IPS-20b (cell line): ENCODE results near the gene MAP3K15.
A peak's percentile ranks its signal among the peaks of the same experiment; 100 is the strongest.

Experiments
- H3K27ac ChIP-seq: one replicate; pipeline ENCODE4 v1.5.1; 2013; ENCODE audit warnings: low read length
- H3K27me3 ChIP-seq: 2 replicates; pipeline ENCODE4 v1.6.1; 2013; ENCODE audit warnings: mild to moderate bottlenecking, low read length, inconsistent platforms; ENCODE audit not compliant: insufficient read depth
- H3K36me3 ChIP-seq: 2 replicates; pipeline ENCODE4 v1.6.1; 2013; ENCODE audit warnings: low read depth, mild to moderate bottlenecking, inconsistent platforms, low read length, moderate library complexity; ENCODE audit not compliant: insufficient read depth
- H3K4me1 ChIP-seq: 2 replicates; pipeline ENCODE4 v1.6.1; 2013; ENCODE audit warnings: mild to moderate bottlenecking, control low read depth, inconsistent platforms, low read length, moderate library complexity; ENCODE audit not compliant: insufficient read depth
- H3K4me3 ChIP-seq: 2 replicates; pipeline ENCODE4 v1.5.1; 2013; ENCODE audit warnings: mild to moderate bottlenecking, low read length, inconsistent platforms
- H3K9ac ChIP-seq: 2 replicates; pipeline ENCODE4 v1.6.1; 2013; ENCODE audit warnings: low read depth, mild to moderate bottlenecking, inconsistent platforms, low read length, moderate library complexity
- H3K9me3 ChIP-seq: 2 replicates; pipeline ENCODE4 v1.6.1; 2013; ENCODE audit warnings: mild to moderate bottlenecking, low read depth, low read length, inconsistent platforms; ENCODE audit not compliant: insufficient read depth

The MAP3K15 gene, protein sequence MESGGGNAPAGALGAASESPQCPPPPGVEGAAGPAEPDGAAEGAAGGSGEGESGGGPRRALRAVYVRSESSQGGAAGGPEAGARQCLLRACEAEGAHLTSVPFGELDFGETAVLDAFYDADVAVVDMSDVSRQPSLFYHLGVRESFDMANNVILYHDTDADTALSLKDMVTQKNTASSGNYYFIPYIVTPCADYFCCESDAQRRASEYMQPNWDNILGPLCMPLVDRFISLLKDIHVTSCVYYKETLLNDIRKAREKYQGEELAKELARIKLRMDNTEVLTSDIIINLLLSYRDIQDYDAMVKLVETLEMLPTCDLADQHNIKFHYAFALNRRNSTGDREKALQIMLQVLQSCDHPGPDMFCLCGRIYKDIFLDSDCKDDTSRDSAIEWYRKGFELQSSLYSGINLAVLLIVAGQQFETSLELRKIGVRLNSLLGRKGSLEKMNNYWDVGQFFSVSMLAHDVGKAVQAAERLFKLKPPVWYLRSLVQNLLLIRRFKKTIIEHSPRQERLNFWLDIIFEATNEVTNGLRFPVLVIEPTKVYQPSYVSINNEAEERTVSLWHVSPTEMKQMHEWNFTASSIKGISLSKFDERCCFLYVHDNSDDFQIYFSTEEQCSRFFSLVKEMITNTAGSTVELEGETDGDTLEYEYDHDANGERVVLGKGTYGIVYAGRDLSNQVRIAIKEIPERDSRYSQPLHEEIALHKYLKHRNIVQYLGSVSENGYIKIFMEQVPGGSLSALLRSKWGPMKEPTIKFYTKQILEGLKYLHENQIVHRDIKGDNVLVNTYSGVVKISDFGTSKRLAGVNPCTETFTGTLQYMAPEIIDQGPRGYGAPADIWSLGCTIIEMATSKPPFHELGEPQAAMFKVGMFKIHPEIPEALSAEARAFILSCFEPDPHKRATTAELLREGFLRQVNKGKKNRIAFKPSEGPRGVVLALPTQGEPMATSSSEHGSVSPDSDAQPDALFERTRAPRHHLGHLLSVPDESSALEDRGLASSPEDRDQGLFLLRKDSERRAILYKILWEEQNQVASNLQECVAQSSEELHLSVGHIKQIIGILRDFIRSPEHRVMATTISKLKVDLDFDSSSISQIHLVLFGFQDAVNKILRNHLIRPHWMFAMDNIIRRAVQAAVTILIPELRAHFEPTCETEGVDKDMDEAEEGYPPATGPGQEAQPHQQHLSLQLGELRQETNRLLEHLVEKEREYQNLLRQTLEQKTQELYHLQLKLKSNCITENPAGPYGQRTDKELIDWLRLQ (N-terminal part only)

DNA sequence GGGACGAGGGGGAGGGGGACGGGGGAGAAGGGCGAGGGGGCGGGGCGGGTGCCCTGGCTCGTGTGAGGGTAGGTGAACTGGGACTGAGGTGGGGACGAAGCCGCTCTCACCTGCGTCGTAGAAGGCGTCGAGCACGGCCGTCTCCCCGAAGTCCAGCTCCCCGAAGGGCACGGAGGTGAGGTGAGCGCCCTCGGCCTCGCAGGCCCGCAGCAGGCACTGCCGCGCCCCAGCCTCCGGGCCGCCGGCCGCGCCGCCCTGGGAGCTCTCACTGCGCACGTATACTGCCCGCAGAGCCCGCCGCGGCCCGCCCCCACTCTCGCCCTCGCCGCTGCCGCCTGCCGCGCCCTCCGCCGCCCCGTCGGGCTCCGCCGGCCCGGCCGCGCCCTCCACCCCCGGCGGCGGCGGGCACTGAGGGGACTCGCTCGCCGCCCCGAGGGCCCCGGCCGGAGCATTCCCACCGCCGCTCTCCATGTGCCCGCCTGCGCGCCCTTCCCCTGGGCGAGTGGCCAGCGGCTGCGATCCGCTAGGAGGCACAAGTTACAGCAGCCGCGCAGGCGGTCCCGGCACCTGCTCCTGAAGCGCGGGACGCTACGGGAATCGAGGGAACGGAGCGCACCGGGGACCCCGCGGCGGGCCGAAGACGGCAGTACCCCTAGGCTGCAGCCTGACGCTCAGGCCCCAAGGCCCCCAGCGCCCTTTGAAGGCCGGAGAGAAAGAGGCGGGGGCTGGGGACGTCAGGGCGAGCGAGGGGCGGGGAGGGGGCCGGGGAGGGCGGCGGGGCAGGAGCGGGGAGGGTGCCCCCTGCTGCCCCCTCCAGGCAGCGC is at the start of gene MAP3K15:
Gene MAP3K15, minus strand, starts transcription at position 718 of the 824 bp plus-strand sequence. Its CDS starts 247 bp downstream, at position 471.
- peak within 1 kb of the TSS; percentile 51; the same call in 1 of the 2 replicates for H3K9ac ChIP-seq
- H3K27me3 ChIP-seq = peaks cover 8% of the 10 kb centered on the region; the same call in 1 of the 2 replicates
- peak within 1 kb of the TSS; percentile 69 for H3K4me3 ChIP-seq
- no peaks in the 10 kb centered on the region for H3K9me3 ChIP-seq
- H3K27ac ChIP-seq = no peak within 1 kb of the TSS
- H3K36me3 ChIP-seq = no peaks in the 10 kb centered on the region
- H3K4me1 ChIP-seq = no peaks in the 10 kb centered on the region

DNA sequence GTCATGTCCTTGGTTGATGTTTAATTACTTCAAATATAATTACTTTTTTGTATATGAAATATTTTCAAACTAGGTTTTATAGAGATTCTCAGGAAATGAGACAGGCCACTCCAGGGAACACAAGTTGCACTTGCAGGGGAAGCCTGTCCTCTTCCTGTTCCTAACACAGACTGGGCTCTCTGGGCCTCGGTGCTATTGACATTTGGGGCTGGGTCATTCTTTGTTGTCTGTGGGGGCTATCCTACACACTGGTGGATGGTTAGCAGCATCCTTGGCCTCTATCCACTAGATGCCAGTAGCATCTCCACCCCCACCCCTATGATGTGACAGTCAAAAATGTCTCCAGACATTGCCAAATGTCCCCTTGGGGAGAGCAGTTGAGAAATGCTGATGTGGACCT is 49.3 kb upstream of the MAP3K15 start:
- H3K27me3 ChIP-seq = no peaks in the 10 kb centered on the region
- no peak overlapping the region for H3K4me3 ChIP-seq
- H3K27ac ChIP-seq = no peak overlapping the region
- H3K9me3 ChIP-seq = no peaks in the 10 kb centered on the region
- no peak overlapping the region for H3K9ac ChIP-seq
- peaks cover 6% of the 10 kb centered on the region; the same call in 1 of the 2 replicates for H3K4me1 ChIP-seq
- H3K36me3 ChIP-seq = no peaks in the 10 kb centered on the region

DNA sequence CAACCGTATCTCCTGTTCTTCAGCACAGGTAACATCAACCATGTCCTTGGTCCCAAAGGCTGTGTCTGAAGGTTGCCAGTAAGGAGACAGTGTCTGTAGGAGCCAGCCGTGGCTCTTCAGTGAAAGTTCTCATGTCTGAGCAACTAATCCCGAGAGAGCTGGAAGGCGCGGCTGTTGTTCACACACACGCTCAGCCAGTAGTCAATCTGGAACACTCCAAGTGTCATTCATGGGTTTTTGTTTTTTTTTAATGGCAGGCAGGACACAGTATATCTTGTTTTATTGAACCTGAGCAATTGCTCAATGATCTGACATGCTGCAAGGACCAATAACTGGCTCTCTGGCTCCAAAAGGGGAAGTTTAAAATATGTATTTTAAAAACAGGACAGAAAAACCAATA is 48.4 kb upstream of the MAP3K15 start:
- Histone ChIP-seq H3K36me3 (no peaks in the 10 kb centered on the region), H3K4me3 (no peak overlapping the region), H3K27me3 (no peaks in the 10 kb centered on the region), H3K27ac (no peak overlapping the region), H3K9ac (no peak overlapping the region), H3K4me1 (peaks cover 6% of the 10 kb centered on the region; the same call in 1 of the 2 replicates), H3K9me3 (no peaks in the 10 kb centered on the region)

- Histone ChIP-seq H3K9ac (no peak overlapping the region), H3K27me3 (no peaks in the 10 kb centered on the region), H3K4me3 (no peak overlapping the region), H3K36me3 (no peaks in the 10 kb centered on the region), H3K27ac (no peak overlapping the region), H3K4me1 (peaks cover 6% of the 10 kb centered on the region; the same call in 1 of the 2 replicates), H3K9me3 (no peaks in the 10 kb centered on the region)
These were observed 48.0 kb upstream of the MAP3K15 start for GRCh38 chrX:19563327-19563726.

DNA sequence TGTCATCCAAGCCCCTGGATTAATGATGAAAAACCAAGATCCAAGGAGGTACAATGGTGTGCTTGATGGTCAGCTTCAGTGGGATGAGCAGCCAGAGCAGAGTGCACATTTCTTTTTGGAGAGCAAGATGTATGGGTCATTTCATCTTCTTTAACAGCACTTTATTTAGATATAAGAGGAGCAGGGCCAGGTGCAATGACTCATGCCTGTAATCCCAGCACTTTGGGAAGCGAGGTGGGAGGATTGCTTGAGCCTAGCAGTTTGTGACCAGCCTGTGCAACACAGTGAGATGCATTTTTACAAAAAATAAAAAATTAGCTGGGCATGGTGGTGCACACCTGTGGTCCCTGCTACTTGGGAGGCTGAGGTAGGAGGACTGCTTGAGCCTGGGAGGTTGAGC is 45.3 kb upstream of the MAP3K15 start:
- H3K4me1 ChIP-seq = no peaks in the 10 kb centered on the region
- no peaks in the 10 kb centered on the region for H3K9me3 ChIP-seq
- H3K27ac ChIP-seq = no peak overlapping the region
- no peaks in the 10 kb centered on the region for H3K27me3 ChIP-seq
- H3K9ac ChIP-seq = no peak overlapping the region
- H3K36me3 ChIP-seq = no peaks in the 10 kb centered on the region
- H3K4me3 ChIP-seq = no peak overlapping the region

- H3K9ac ChIP-seq = no peak overlapping the region
- H3K36me3 ChIP-seq = no peaks in the 10 kb centered on the region
- no peak overlapping the region for H3K4me3 ChIP-seq
- no peaks in the 10 kb centered on the region for H3K27me3 ChIP-seq
- no peaks in the 10 kb centered on the region for H3K4me1 ChIP-seq
- no peak overlapping the region for H3K27ac ChIP-seq
- no peaks in the 10 kb centered on the region for H3K9me3 ChIP-seq
These were observed 42.5 kb upstream of the MAP3K15 start for GRCh38 chrX:19557822-19558221.

DNA sequence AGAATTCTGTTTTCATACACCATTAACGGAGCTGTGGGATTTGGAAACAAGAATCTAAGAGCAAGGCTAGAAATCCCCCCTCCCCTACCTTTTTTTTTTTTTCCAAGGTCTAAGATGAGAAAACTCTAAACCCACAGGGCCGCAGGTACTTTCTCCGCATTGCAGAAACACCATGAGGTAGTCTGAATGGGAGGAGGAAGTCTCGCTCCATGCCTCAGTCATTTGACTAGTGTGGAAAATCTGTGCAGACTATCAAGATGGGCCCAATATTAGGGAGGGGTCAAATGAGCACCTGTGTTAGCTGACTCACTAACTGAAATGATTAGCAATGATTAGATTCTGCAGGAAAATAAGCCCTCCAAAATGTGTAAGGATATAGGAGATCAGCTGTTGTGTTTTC is 40.9 kb upstream of the MAP3K15 start:
- H3K4me1 ChIP-seq = no peaks in the 10 kb centered on the region
- H3K36me3 ChIP-seq = no peaks in the 10 kb centered on the region
- no peak overlapping the region for H3K9ac ChIP-seq
- no peaks in the 10 kb centered on the region for H3K27me3 ChIP-seq
- no peaks in the 10 kb centered on the region for H3K9me3 ChIP-seq
- no peak overlapping the region for H3K27ac ChIP-seq
- no peak overlapping the region for H3K4me3 ChIP-seq

- Histone ChIP-seq H3K4me3 (no peak overlapping the region), H3K9ac (no peak overlapping the region), H3K27me3 (no peaks in the 10 kb centered on the region), H3K9me3 (no peaks in the 10 kb centered on the region), H3K36me3 (no peaks in the 10 kb centered on the region), H3K4me1 (no peaks in the 10 kb centered on the region), H3K27ac (no peak overlapping the region)
These were observed 40.4 kb upstream of the MAP3K15 start for GRCh38 chrX:19555683-19556082.

GRCh38 chrX:19555236-19555635 is 39.9 kb upstream of the MAP3K15 start:
- Histone ChIP-seq H3K9ac (no peak overlapping the region), H3K4me1 (no peaks in the 10 kb centered on the region), H3K36me3 (no peaks in the 10 kb centered on the region), H3K27me3 (no peaks in the 10 kb centered on the region), H3K27ac (no peak overlapping the region), H3K4me3 (no peak overlapping the region), H3K9me3 (no peaks in the 10 kb centered on the region)

DNA sequence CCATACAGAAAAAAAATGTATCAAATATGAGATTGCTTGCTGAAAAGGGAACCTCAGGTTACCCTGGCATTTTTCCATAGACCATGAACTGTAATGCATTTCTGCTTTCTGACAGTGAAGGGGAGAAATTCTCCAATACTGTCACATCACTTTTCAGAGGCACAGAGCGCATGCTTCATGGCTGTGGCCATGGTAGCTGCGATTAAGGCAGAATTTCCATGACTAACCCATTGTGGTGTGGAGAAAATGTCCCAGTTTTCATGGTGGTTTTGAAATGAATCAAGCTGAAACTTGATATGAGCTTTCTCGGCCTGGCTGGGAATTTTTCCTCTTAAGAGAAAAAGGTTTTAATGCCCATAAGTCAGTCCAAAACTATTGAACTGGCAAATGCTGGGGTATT is 39.5 kb upstream of the MAP3K15 start:
- Histone ChIP-seq H3K27ac (no peak overlapping the region), H3K27me3 (no peaks in the 10 kb centered on the region), H3K4me1 (no peaks in the 10 kb centered on the region), H3K4me3 (no peak overlapping the region), H3K9ac (no peak overlapping the region), H3K9me3 (no peaks in the 10 kb centered on the region), H3K36me3 (no peaks in the 10 kb centered on the region)

DNA sequence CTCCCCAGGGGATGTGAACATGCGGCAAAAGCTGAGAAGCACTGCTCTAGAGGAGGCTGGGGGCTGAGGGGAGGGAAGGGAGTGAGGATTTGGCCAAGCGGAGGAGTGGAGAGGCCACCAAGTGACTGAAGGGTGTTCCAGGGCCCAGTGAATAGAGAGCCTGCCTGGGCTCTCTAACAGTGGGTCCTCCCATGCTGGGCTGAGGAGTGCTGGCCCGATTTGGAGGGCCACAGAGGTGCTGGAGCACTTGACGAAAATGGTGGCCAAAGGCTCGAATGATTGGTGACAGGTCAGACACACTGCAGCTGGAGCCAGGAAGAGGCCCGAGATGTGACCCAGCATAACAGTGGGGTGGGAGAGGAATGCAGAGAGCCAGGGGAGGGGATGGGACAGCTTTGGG is 37.5 kb upstream of the MAP3K15 start:
- no peaks in the 10 kb centered on the region for H3K36me3 ChIP-seq
- no peaks in the 10 kb centered on the region for H3K27me3 ChIP-seq
- H3K4me3 ChIP-seq = no peak overlapping the region
- no peaks in the 10 kb centered on the region for H3K9me3 ChIP-seq
- H3K4me1 ChIP-seq = no peaks in the 10 kb centered on the region
- H3K9ac ChIP-seq = no peak overlapping the region
- H3K27ac ChIP-seq = no peak overlapping the region
